Activated naive CD8-positive, alpha-beta T cell treated with anti-CD3 and anti-CD28 coated beads, Interleukin-2, amount 10 ng/mL, durations not matched to agents 7 days and 5 days (primary cell): ENCODE data around the gene FMO1. TPM values are rescaled to one million over a fixed set of nuclear protein-coding genes. Genes with fewer than 3 reads are reported as not detected.
"Not testable (repeated sequence)": the region's sequence is repeated elsewhere in the genome, so short reads cannot be mapped to it uniquely, and the experiment has no call there.

Experiments used
- ATAC-seq: fragments of 150-1000 bp; cut with Tn5 transposase; one replicate; pipeline ENCODE4 v1.10.0; 2021; ENCODE audit warnings: low read depth, moderate library complexity
- POLR2A ChIA-PET: fragments of 350-600 bp; sonication (Branson Sonifier 250); formaldehyde crosslinking; loops from one replicate; lab custom pipeline; 2021; ENCODE audit warnings: antibody characterized with exemption; lab: Charles Lee
- DNase-seq: peaks from one replicate; pipeline ENCODE4 v3.0.0; 2021
- H3K27ac Mint-ChIP-seq: one replicate; pipeline ENCODE4 v1.8.0; 2022; ENCODE audit warnings: mild to moderate bottlenecking, mixed read lengths
- H3K27me3 Mint-ChIP-seq: one replicate; pipeline ENCODE4 v1.8.0; 2022; ENCODE audit warnings: mild to moderate bottlenecking, moderate library complexity, mixed read lengths
- H3K36me3 Mint-ChIP-seq: one replicate; pipeline ENCODE4 v1.8.0; 2021; ENCODE audit warnings: mild to moderate bottlenecking, mixed read lengths
- H3K4me1 Mint-ChIP-seq: one replicate; pipeline ENCODE4 v1.8.0; 2021; ENCODE audit warnings: mixed read lengths
- H3K4me3 Mint-ChIP-seq: one replicate; pipeline ENCODE4 v1.8.0; 2022; ENCODE audit warnings: mild to moderate bottlenecking, moderate library complexity, mixed read lengths
- H3K9me3 Mint-ChIP-seq: one replicate; pipeline ENCODE4 v1.8.0; 2021; ENCODE audit warnings: mixed read lengths
- total RNA-seq, 2 experiments: library from RNA; stranded (reverse); gene quantifications; one replicate each; pipeline ENCODE4 v1.2.3, GENCODE V29; 2021

Gene FMO1
- total RNA-seq, 2 experiments from 2014 or later: not detected

GRCh38 chr1:171277534-171277933, 29.2 kb downstream of the FMO1 start:
- ATAC-seq: no peak
- no peaks in the 10 kb centered on the region for H3K9me3 Mint-ChIP-seq
- no peak overlapping the region for H3K4me3 Mint-ChIP-seq
- DNase-seq: no peak
- H3K4me1 Mint-ChIP-seq: no peaks in the 10 kb centered on the region
- H3K27ac Mint-ChIP-seq: no peak overlapping the region
- no peaks in the 10 kb centered on the region for H3K36me3 Mint-ChIP-seq
- H3K27me3 Mint-ChIP-seq: peaks cover 19% of the 10 kb centered on the region
- POLR2A ChIA-PET: no interaction called here

DNA sequence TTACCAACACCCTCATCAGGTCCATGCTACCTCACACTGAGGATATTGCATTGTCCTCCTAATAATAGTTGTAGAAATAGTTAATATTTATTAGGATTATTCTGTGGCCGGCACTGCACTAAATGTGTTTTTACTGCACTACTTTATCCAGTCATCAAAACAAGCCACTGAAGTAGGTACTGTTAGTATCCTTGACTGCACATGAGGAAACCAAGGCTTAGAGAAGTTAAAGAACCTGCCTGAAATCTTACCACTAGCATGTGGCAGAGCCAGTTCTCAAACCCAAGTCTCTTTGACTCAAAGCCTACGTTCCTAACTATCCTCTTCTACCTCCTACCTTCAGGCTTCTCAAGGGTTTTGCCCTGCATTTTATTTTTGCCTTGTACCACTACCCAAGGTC, 30.9 kb downstream of the FMO1 start:
- DNase-seq (no peak), ATAC-seq (no peak)
- Mint-ChIP-seq H3K9me3 (no peaks in the 10 kb centered on the region), H3K4me1 (no peaks in the 10 kb centered on the region), H3K27ac (no peak overlapping the region), H3K27me3 (peaks cover 19% of the 10 kb centered on the region), H3K36me3 (no peaks in the 10 kb centered on the region), H3K4me3 (no peak overlapping the region)
- POLR2A ChIA-PET: no interaction called here

DNA sequence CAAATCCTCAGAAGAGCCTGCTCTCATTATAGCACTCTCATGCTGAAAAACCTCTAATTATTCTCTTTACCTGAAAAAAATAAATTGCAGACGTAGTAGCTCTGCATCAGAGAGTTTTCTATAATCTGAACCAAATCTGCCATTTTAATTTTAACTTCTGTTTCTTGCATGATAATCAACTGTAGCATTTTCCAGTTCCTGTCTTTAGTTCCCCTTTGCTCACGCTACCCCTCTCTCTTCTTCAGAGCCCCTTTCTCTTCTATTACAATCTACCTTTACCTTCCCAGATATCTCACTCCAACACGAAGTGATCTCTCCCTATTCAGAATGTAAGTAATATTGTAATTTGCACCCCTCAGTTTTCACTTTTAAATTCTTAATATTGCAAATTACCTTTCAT, 31.4 kb downstream of the FMO1 start:
- H3K36me3 Mint-ChIP-seq: no peaks in the 10 kb centered on the region
- POLR2A ChIA-PET: no interaction called here
- DNase-seq: no peak
- no peak overlapping the region for H3K4me3 Mint-ChIP-seq
- no peak for ATAC-seq
- H3K27ac Mint-ChIP-seq: no peak overlapping the region
- no peaks in the 10 kb centered on the region for H3K4me1 Mint-ChIP-seq
- H3K9me3 Mint-ChIP-seq: no peaks in the 10 kb centered on the region
- H3K27me3 Mint-ChIP-seq: peaks cover 19% of the 10 kb centered on the region

GRCh38 chr1:171280599-171280998, 32.3 kb downstream of the FMO1 start:
- Mint-ChIP-seq H3K27ac (no peak overlapping the region), H3K27me3 (peaks cover 18% of the 10 kb centered on the region), H3K36me3 (no peaks in the 10 kb centered on the region), H3K4me3 (no peak overlapping the region), H3K9me3 (no peaks in the 10 kb centered on the region), H3K4me1 (no peaks in the 10 kb centered on the region)
- DNase-seq: no peak
- ATAC-seq: no peak
- POLR2A ChIA-PET: interaction anchor here (0.6 kb wide), 1 partner anchor 308 kb away, joined by 3 read pairs; no protein-coding TSS in a partner anchor

DNA sequence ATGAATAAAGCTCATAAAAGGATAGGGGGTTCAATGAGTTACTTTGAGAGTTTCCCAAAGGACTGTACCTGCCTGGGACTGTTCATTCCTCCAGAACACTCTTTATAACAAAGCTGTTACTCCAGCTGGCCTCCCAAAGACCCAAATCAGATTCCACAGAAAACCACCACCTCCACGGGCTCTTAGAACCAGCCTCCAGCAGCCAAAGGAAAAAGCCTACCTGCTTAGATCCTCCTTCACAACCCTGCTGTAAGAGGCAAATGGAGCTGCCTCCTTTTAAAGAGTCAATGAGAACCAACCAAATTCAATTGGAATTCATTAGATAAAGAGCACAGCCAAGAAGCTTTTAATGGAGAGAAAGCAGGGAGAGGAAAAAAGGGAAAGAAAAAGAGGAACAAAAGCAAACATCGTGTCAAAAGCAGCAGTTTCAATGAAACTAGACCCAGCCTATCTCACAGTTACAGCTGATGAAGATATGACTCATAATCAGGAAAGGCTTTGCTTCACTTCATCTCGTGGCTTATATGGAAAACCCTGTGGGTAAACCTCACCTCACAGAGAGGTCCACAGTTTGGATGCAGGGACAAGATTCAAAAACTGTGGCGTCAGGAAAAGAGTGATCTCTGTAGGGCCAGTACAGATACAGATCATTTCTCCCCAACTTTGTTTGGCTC, 37.9 kb downstream of the FMO1 start:
- no peak for ATAC-seq
- POLR2A ChIA-PET: no interaction called here
- Mint-ChIP-seq H3K27ac (no peak overlapping the region), H3K4me1 (no peaks in the 10 kb centered on the region), H3K4me3 (no peak overlapping the region), H3K27me3 (peaks cover 8% of the 10 kb centered on the region), H3K36me3 (no peaks in the 10 kb centered on the region), H3K9me3 (no peaks in the 10 kb centered on the region)
- DNase-seq: no peak

DNA sequence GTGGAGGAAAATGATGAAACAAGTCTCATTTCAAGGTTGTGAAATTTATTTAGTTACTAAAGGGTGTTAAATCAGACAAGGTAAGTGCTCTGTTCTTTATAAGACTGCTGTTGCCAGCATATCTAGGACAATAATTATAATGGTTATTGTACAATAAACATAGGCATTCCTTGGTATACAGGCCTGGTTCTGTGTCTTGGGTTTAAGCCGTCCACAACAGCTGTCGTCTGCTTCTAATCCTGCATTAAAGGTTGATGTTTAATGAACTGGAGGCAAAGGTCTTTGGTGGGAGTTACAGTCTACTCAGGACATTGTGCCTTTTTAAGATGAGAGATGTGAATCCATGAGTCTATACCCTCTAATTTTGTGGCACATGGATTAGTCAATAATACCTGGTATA, 42.3 kb downstream of the FMO1 start:
- POLR2A ChIA-PET: no interaction called here
- ATAC-seq: no peak
- H3K36me3 Mint-ChIP-seq: no peaks in the 10 kb centered on the region

DNA sequence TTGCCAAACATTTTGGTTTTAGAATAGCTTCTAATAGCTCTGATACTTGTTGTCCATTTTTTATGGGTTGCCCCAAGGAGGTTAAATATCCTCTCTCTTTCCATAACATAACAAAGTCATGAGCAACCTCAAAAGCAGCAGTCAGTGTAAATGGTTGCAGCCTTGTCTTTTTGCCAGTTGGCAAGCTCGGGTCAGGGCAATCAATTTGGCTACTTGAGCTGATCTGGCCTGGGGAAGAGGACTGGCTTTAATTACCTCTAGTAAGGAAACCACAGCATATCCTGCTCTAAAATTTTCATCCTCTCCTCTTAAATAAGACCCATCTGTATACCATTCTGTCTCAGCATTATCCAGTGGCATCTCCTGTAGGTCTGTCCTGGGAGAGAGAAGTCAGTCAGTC, 44.5 kb downstream of the FMO1 start:
- no peaks in the 10 kb centered on the region for H3K9me3 Mint-ChIP-seq
- H3K27me3 Mint-ChIP-seq: peaks cover 9% of the 10 kb centered on the region
- no peaks in the 10 kb centered on the region for H3K36me3 Mint-ChIP-seq
- no peak overlapping the region for H3K4me3 Mint-ChIP-seq
- POLR2A ChIA-PET: no interaction called here
- DNase-seq (no peak), ATAC-seq (no peak)
- no peaks in the 10 kb centered on the region for H3K4me1 Mint-ChIP-seq
- no peak overlapping the region for H3K27ac Mint-ChIP-seq

More for the DNA sequence above, 42.3 kb downstream of the FMO1 start:
- no peak for DNase-seq
- Mint-ChIP-seq H3K4me3 (no peak overlapping the region), H3K27me3 (peaks cover 10% of the 10 kb centered on the region), H3K4me1 (no peaks in the 10 kb centered on the region), H3K9me3 (no peaks in the 10 kb centered on the region), H3K27ac (no peak overlapping the region)

DNA sequence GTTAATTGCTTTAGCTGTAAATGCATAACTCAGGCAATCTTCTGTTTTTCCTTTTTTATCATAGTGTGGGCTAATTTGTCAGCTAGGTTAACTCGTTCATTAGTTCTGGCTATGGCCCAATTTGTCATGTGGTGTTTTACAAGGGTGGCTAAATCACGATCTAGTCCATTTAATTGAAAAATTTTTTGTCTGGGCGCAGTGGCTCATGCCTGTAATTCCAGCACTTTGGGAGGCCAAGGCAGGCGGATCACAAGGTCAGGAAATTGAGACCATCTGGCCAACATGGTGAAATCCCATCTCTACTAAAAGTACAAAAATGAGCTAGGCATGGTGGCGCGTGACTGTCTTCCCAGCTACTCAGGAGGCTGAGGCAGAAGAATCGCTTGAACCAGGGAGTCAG, 47.1 kb downstream of the FMO1 start:
- H3K36me3 Mint-ChIP-seq, H3K9me3 Mint-ChIP-seq, DNase-seq, POLR2A ChIA-PET, ATAC-seq, H3K27ac Mint-ChIP-seq, H3K4me3 Mint-ChIP-seq, H3K27me3 Mint-ChIP-seq, H3K4me1 Mint-ChIP-seq: not testable (repeated sequence)

GRCh38 chr1:171295821-171296220, 47.5 kb downstream of the FMO1 start:
- Mint-ChIP-seq H3K4me1 (no peaks in the 10 kb centered on the region), H3K27me3 (peaks cover 8% of the 10 kb centered on the region), H3K27ac (no peak overlapping the region), H3K4me3 (no peak overlapping the region), H3K9me3 (peaks cover 10% of the 10 kb centered on the region), H3K36me3 (no peaks in the 10 kb centered on the region)
- DNase-seq (no peak), ATAC-seq (no peak)
- POLR2A ChIA-PET: no interaction called here

DNA sequence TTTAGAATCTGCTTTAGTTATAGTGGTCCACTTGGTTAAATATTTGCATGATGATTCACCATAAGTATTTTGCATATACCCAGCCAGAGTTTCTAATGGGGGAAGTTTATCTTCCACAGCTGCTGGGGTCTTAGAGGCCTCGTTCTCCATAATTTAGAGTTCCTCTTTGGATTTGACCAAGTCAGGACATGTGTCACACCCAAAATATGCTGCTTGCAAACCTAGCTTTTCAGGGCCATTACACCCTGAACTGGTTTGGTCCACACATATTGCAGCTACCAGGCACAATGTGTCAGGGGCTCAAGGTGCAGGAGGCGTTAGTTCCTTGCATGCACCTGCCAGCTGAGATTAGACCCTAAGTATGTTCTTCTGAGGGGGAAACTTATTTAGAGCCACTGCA, 48.6 kb downstream of the FMO1 start:
- Mint-ChIP-seq H3K27ac (no peak overlapping the region), H3K4me1 (no peaks in the 10 kb centered on the region), H3K36me3 (no peaks in the 10 kb centered on the region), H3K27me3 (peaks cover 10% of the 10 kb centered on the region), H3K9me3 (peaks cover 16% of the 10 kb centered on the region), H3K4me3 (no peak overlapping the region)
- DNase-seq: no peak
- ATAC-seq: no peak
- POLR2A ChIA-PET: no interaction called here

- POLR2A ChIA-PET: no interaction called here
- ATAC-seq: no peak
Measured at GRCh38 chr1:171298696-171299095, 50.4 kb downstream of the FMO1 start.

DNA sequence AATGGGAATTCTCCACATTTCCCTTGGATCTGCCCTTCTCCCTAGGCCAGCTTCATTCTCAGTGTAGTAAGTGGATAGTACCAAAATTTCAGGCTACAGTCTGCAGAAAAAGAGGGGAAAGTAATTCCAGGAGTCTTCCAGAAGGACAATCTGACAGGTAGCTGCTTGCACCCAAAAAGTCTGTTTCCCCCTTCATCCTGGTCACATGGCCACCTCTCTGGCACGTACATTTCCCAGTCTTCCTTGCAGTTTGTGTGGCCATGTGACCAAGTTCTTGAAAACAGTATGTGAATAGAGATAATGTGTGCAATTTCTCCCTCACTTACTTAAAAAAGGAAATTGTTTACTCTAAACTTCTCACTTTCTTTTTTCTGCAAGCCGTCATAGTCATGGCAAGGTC, 51.0 kb downstream of the FMO1 start:
- DNase-seq: no peak
- no peaks in the 10 kb centered on the region for H3K36me3 Mint-ChIP-seq
- peaks cover 17% of the 10 kb centered on the region for H3K27me3 Mint-ChIP-seq
- POLR2A ChIA-PET: no interaction called here
- ATAC-seq: no peak
- peaks cover 21% of the 10 kb centered on the region for H3K9me3 Mint-ChIP-seq
- no peak overlapping the region for H3K4me3 Mint-ChIP-seq
- no peaks in the 10 kb centered on the region for H3K4me1 Mint-ChIP-seq
- H3K27ac Mint-ChIP-seq: no peak overlapping the region

More at GRCh38 chr1:171298696-171299095, 50.4 kb downstream of the FMO1 start:
- Mint-ChIP-seq H3K27me3 (peaks cover 17% of the 10 kb centered on the region), H3K36me3 (no peaks in the 10 kb centered on the region), H3K9me3 (peaks cover 21% of the 10 kb centered on the region), H3K27ac (no peak overlapping the region), H3K4me3 (no peak overlapping the region), H3K4me1 (no peaks in the 10 kb centered on the region)
- DNase-seq: no peak

DNA sequence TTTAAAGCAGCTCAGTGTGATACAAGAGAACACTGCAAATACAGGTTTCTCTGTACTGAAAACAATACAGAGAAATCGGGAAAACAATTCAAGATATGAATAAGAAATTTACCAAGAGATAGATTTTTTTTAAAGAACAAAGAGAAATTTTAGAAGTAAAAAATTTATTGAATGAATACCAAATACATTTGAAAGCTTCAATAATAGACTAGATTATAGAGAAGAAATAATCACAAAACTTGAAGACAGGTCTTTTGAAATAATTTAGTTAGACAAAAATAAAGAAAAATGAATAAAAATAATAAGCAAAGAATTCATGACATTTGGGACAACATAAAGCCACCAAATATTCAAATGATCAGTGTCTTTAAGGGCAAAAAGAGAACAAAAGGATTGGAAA, 52.1 kb downstream of the FMO1 start:
- H3K36me3 Mint-ChIP-seq: no peaks in the 10 kb centered on the region
- no peaks in the 10 kb centered on the region for H3K4me1 Mint-ChIP-seq
- DNase-seq (no peak), ATAC-seq (no peak)
- no peak overlapping the region for H3K4me3 Mint-ChIP-seq
- H3K9me3 Mint-ChIP-seq: peaks cover 21% of the 10 kb centered on the region
- peaks cover 14% of the 10 kb centered on the region for H3K27me3 Mint-ChIP-seq
- POLR2A ChIA-PET: no interaction called here
- H3K27ac Mint-ChIP-seq: no peak overlapping the region

GRCh38 chr1:171310661-171311087, 62.4 kb downstream of the FMO1 start:
- POLR2A ChIA-PET: no interaction called here
- DNase-seq (no peak), ATAC-seq (no peak)
- H3K4me1 Mint-ChIP-seq: peaks cover 10% of the 10 kb centered on the region
- no peaks in the 10 kb centered on the region for H3K27me3 Mint-ChIP-seq
- no peak overlapping the region for H3K27ac Mint-ChIP-seq
- H3K9me3 Mint-ChIP-seq: no peaks in the 10 kb centered on the region
- no peaks in the 10 kb centered on the region for H3K36me3 Mint-ChIP-seq
- no peak overlapping the region for H3K4me3 Mint-ChIP-seq
